ENCODE data around the gene TUBGCP4. TPM values are rescaled to one million over a fixed set of nuclear protein-coding genes. Genes with fewer than 3 reads are reported as not detected.
A peak's percentile ranks its signal among the peaks of the same experiment; 100 is the strongest.
"Not testable (repeated sequence)": the region's sequence is repeated elsewhere in the genome, so short reads cannot be mapped to it uniquely, and the experiment has no call there.

Gene TUBGCP4
- total RNA-seq, 2 experiments from 2014 or later, result 32.9 to 33.4 TPM

DNA sequence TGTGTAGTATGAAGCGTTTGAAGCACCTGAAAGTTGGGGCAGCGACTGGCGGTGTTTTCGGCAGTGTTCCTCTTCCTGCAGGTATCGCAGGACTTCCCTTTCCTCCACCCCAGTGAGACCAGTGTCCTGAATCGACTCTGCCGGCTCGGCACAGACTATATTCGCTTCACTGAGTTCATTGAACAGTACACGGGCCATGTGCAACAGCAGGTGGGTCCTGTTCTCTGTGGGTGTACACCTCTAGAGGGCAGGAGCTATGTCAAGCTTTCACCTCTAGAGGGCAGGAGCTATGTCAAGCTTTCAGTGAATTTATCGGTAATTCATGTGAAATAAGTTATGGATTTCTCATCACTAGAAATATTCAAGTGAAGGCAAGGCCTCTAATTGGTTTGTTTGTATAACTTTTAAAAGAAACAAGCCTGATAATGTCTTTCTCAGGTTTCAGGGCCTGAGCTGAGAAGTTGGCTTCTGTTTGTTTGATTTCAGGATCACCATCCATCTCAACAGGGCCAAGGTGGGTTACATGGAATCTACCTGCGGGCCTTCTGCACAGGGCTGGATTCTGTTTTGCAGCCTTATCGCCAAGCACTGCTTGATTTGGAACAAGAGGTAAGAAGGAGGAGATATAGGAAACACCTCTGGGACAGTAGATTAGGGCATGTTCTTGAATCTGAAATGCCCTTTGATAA, 5.3 kb downstream of the TUBGCP4 start:
- Mint-ChIP-seq H3K4me1 (ENCODE audit: low read depth) (peaks cover 28% of the 10 kb centered on the region), H3K36me3 (ENCODE audit: low read depth) (peaks cover 49% of the 10 kb centered on the region), H3K9me3 (no peaks in the 10 kb centered on the region), H3K4me3 (no peak overlapping the region), H3K27me3 (no peaks in the 10 kb centered on the region), H3K27ac (no peak overlapping the region)
- peak; percentile 76 for ATAC-seq
- TF ChIP-seq, protein P1, sequence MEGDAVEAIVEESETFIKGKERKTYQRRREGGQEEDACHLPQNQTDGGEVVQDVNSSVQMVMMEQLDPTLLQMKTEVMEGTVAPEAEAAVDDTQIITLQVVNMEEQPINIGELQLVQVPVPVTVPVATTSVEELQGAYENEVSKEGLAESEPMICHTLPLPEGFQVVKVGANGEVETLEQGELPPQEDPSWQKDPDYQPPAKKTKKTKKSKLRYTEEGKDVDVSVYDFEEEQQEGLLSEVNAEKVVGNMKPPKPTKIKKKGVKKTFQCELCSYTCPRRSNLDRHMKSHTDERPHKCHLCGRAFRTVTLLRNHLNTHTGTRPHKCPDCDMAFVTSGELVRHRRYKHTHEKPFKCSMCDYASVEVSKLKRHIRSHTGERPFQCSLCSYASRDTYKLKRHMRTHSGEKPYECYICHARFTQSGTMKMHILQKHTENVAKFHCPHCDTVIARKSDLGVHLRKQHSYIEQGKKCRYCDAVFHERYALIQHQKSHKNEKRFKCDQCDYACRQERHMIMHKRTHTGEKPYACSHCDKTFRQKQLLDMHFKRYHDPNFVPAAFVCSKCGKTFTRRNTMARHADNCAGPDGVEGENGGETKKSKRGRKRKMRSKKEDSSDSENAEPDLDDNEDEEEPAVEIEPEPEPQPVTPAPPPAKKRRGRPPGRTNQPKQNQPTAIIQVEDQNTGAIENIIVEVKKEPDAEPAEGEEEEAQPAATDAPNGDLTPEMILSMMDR (IDR thresholded peaks at IDR 0.05), result peak; percentile 90
- ChIA-PET POLR2A (interaction anchor here (0.5 kb wide), 1 partner anchor 14 kb away, joined by 3 read pairs; no protein-coding TSS in a partner anchor), CTCF (interaction anchor here (0.7 to 1.7 kb wide), 27 partner anchors 9 to 370 kb away, joined by 3 to 11 read pairs (median 3); no protein-coding TSS in a partner anchor)
- intact Hi-C loops (cut with micrococcal nuclease), result no loop called here
- DNase-seq, result peak; percentile 61

DNA sequence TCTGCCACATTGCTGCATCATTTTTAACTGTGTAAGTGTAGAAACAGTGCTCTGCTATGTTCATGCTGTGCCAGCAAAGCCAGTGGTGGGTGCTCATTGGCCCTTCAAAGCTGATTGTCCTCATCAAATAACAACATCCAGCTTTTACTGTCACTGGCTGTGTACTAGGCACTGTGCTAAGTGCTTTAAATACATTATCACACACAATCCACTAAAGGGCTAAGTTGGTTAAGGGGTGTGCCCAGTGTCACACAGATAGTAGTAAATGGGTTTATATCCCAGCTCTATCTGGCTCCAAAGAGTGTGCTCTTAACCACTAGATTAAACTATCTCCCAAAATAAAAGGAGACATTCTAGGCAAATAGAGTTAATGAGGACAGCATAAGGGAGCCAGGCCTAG, 7.7 kb downstream of the TUBGCP4 start:
- Mint-ChIP-seq H3K36me3 (ENCODE audit: low read depth) (peaks cover 51% of the 10 kb centered on the region), H3K4me1 (ENCODE audit: low read depth) (peaks cover 12% of the 10 kb centered on the region), H3K27me3 (no peaks in the 10 kb centered on the region), H3K4me3 (no peak overlapping the region), H3K27ac (no peak overlapping the region), H3K9me3 (no peaks in the 10 kb centered on the region)
- intact Hi-C loops (cut with micrococcal nuclease), result no loop called here
- TF ChIP-seq, protein P1 (IDR thresholded peaks at IDR 0.05), result no peak
- ChIA-PET CTCF (interaction anchor here (1.0 kb wide), 1 partner anchor 153 kb away, joined by 3 read pairs; no protein-coding TSS in a partner anchor), POLR2A (interaction anchor here (0.6 kb wide), 1 partner anchor 26 kb away, joined by 4 read pairs; no protein-coding TSS in a partner anchor)
- no peak for ATAC-seq
- no peak for DNase-seq

DNA sequence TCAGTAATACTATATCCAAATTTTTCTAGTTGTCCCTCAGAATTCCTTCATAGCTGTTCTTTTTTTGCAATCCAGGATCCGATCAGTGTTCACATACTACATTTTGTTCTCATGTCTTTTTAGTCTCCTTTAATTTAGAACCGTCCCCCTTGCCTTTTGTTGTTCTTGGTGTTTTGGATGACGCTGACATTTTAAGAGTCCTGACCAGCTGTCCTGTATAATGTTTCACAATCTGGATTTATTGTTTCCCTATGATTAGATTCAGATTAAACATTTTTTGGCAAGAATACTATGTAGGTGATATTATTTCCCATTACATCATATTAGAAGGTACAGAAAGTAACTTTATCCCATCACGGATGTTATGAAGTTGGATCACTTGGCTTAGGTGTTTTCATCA, 11.4 kb downstream of the TUBGCP4 start:
- ChIA-PET CTCF (interaction anchor here (0.7 kb wide), 1 partner anchor 64 kb away, joined by 3 read pairs; no protein-coding TSS in a partner anchor), POLR2A (interaction anchor here (1.1 kb wide), 1 partner anchor 12 kb away, joined by 3 read pairs; the partner anchor contains the start of genes TUBGCP4 and ZSCAN29)
- ATAC-seq, result no peak
- Mint-ChIP-seq H3K9me3 (no peaks in the 10 kb centered on the region), H3K4me3 (no peak overlapping the region), H3K4me1 (ENCODE audit: low read depth) (no peaks in the 10 kb centered on the region), H3K36me3 (ENCODE audit: low read depth) (peaks cover 58% of the 10 kb centered on the region), H3K27me3 (no peaks in the 10 kb centered on the region), H3K27ac (no peak overlapping the region)
- TF ChIP-seq, protein P1 (IDR thresholded peaks at IDR 0.05), result no peak
- intact Hi-C loops (cut with micrococcal nuclease), result no loop called here
- DNase-seq, result no peak

DNA sequence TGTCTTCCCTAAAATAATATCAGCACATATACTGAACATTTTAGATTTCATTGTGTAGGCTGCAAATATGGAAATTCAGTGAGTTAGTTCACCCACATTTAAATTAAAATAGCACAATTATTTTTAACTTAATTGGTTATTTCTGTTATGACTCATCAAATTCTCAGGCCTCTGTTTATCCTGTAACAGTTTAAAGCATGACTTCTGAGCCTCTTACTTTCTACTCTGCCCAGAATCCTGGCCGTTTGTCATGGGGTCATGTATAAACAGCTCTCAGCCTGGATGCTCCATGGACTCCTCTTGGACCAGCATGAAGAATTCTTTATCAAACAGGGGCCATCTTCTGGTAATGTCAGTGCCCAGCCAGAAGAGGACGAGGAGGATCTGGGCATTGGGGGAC, 12.2 kb downstream of the TUBGCP4 start:
- POLR2A ChIA-PET, result interaction anchor here (1.1 kb wide), 1 partner anchor 13 kb away, joined by 3 read pairs; the partner anchor contains the start of genes TUBGCP4 and ZSCAN29
- no peak for ATAC-seq
- no peak for DNase-seq
- TF ChIP-seq, protein P1 (IDR thresholded peaks at IDR 0.05), result no peak
- no peak overlapping the region for H3K27ac Mint-ChIP-seq
- no peaks in the 10 kb centered on the region for H3K4me1 Mint-ChIP-seq (ENCODE audit: low read depth)
- no peaks in the 10 kb centered on the region for H3K9me3 Mint-ChIP-seq
- CTCF ChIA-PET, result interaction anchor here (1.2 kb wide), 1 partner anchor 158 kb away, joined by 3 read pairs; no protein-coding TSS in a partner anchor
- peaks cover 52% of the 10 kb centered on the region for H3K36me3 Mint-ChIP-seq (ENCODE audit: low read depth)
- intact Hi-C loops (cut with micrococcal nuclease), result no loop called here
- H3K4me3 Mint-ChIP-seq, result no peak overlapping the region
- H3K27me3 Mint-ChIP-seq, result no peaks in the 10 kb centered on the region

DNA sequence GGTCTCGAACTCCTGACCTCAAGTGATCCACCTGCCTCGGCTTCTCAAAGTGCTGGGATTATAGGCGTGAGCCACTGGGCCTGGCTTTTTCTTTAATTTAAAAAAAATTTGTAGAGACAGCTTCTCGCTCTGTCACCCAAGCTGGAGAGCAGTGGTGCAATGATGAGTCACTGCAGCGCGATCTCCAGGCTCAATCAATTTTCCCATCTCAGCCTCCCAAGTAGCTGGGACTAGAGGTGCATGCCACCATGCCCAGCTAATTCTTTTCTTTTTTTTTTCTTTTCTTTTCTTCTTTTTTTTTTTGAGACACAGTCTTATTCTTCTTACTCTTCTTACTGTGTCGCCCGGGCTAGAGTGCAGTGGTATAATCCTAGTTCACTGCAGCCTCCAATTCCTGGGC, 19.8 kb downstream of the TUBGCP4 start:
- Mint-ChIP-seq H3K27me3 (no peaks in the 10 kb centered on the region), H3K9me3 (no peaks in the 10 kb centered on the region), H3K36me3 (ENCODE audit: low read depth) (peaks cover 43% of the 10 kb centered on the region), H3K4me1 (ENCODE audit: low read depth) (no peaks in the 10 kb centered on the region), H3K27ac (no peak overlapping the region), H3K4me3 (no peak overlapping the region)
- intact Hi-C loops (cut with micrococcal nuclease), result no loop called here
- CTCF ChIA-PET, result interaction anchor here (2.5 kb wide), 1 partner anchor 15 kb away, joined by 7 read pairs; no protein-coding TSS in a partner anchor
- no peak for DNase-seq
- TF ChIP-seq, protein P1 (IDR thresholded peaks at IDR 0.05), result no peak
- POLR2A ChIA-PET, result interaction anchor here (0.6 kb wide), 1 partner anchor 14 kb away, joined by 3 read pairs; no protein-coding TSS in a partner anchor
- no peak for ATAC-seq

DNA sequence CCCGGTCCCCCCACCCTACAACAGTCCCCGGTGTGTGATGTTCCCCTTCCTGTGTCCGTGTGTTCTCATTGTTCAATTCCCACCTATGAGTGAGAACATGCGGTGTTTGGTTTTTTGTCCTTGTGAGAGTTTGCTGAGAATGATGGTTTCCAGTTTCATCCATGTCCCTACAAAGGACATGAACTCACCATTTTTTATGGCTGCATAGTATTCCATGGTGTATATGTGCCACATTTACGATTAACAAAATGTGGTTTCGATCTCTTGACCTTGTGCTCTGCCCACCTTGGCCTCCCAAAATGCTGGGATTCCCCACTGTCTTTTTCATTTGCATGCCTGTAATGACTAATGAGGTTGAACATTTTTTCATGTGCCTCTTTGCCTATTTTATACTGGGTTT, 22.7 kb downstream of the TUBGCP4 start:
- CTCF ChIA-PET; H3K4me3 Mint-ChIP-seq; DNase-seq; POLR2A ChIA-PET; ATAC-seq; H3K9me3 Mint-ChIP-seq; intact Hi-C loops (cut with micrococcal nuclease); H3K4me1 Mint-ChIP-seq (ENCODE audit: low read depth); H3K27ac Mint-ChIP-seq; H3K27me3 Mint-ChIP-seq: not testable (repeated sequence)
- peaks cover 42% of the 10 kb centered on the region for H3K36me3 Mint-ChIP-seq (ENCODE audit: low read depth)
